NT2/D1 (cell line): Measurements from ENCODE around the gene DMAC2.

Source experiments
- SUZ12 ChIP-seq: IDR thresholded peaks from 2 replicates; pipeline ENCODE4 v1.6.1; 2011; ENCODE audit not compliant: insufficient read length, insufficient read depth; ENCODE audit errors: extremely low read depth
- YY1 ChIP-seq: IDR thresholded peaks from 2 replicates; pipeline ENCODE4 v1.6.1; 2011; ENCODE audit not compliant: insufficient read length, insufficient read depth
- ZNF274 ChIP-seq: IDR thresholded peaks from 2 replicates; pipeline ENCODE4 v1.6.1; 2011; ENCODE audit warnings: mild to moderate bottlenecking, low read depth, low read length

DNA sequence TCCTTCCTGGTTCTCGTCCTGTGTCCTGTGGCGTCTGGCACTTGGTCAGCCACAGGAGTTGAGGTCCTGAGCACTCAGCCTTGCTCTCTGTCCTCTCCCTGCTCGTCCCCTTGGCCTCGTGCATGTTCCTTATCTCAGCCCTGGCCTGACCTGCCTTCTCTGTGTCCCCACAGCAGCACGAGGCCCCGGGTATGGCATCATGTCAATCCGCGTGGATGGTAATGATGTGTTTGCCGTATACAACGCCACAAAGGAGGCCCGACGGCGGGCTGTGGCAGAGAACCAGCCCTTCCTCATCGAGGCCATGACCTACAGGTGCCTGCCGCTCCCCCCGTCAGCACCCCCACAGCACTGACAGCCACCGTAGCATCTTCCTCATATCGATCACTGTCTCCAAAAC lies 17.3 kb downstream of the DMAC2 start:
- TF ChIP-seq SUZ12, result no peak
- no peak for TF ChIP-seq ZNF274
- no peak for TF ChIP-seq YY1
